Activated naive CD8-positive, alpha-beta T cell (primary cell): ENCODE measurements around the gene DNAI2.

ENCODE experiments used
- H3K27ac Mint-ChIP-seq: one replicate; pipeline ENCODE4 v1.8.0; 2021; ENCODE audit warnings: mixed read lengths
- H3K27me3 Mint-ChIP-seq: one replicate; pipeline ENCODE4 v1.8.0; 2021; ENCODE audit warnings: mixed read lengths
- H3K36me3 Mint-ChIP-seq: one replicate; pipeline ENCODE4 v1.8.0; 2021; ENCODE audit warnings: mixed read lengths
- H3K4me1 Mint-ChIP-seq: one replicate; pipeline ENCODE4 v1.8.0; 2021; ENCODE audit warnings: low read depth, mixed read lengths
- H3K4me3 Mint-ChIP-seq: one replicate; pipeline ENCODE4 v1.8.0; 2021; ENCODE audit warnings: mild to moderate bottlenecking, mixed read lengths
- H3K9me3 Mint-ChIP-seq: one replicate; pipeline ENCODE4 v1.8.0; 2021; ENCODE audit warnings: low read depth, mixed read lengths

DNAI2 gene

GRCh38 chr17:74240618-74241205 is 33.3 kb upstream of the DNAI2 start:
- Mint-ChIP-seq H3K9me3 (no peaks in the 10 kb centered on the region), H3K27ac (no peak overlapping the region), H3K4me1 (no peaks in the 10 kb centered on the region), H3K4me3 (no peak overlapping the region), H3K36me3 (no peaks in the 10 kb centered on the region), H3K27me3 (no peaks in the 10 kb centered on the region)

- H3K9me3 Mint-ChIP-seq = no peaks in the 10 kb centered on the region
- H3K4me1 Mint-ChIP-seq = no peaks in the 10 kb centered on the region
- no peak overlapping the region for H3K27ac Mint-ChIP-seq
- no peak overlapping the region for H3K4me3 Mint-ChIP-seq
- H3K36me3 Mint-ChIP-seq = peaks cover under 1% of the 10 kb centered on the region
- no peaks in the 10 kb centered on the region for H3K27me3 Mint-ChIP-seq
These were observed 32.6 kb upstream of the DNAI2 start for GRCh38 chr17:74241431-74241830.

- Mint-ChIP-seq H3K4me3 (no peak overlapping the region), H3K36me3 (peaks cover 3% of the 10 kb centered on the region), H3K27me3 (no peaks in the 10 kb centered on the region), H3K4me1 (no peaks in the 10 kb centered on the region), H3K9me3 (no peaks in the 10 kb centered on the region), H3K27ac (no peak overlapping the region)
These were observed 32.2 kb upstream of the DNAI2 start for GRCh38 chr17:74241847-74242246.

GRCh38 chr17:74243013-74243755 is 30.9 kb upstream of the DNAI2 start:
- Mint-ChIP-seq H3K27me3 (no peaks in the 10 kb centered on the region), H3K4me3 (no peak overlapping the region), H3K27ac (no peak overlapping the region), H3K4me1 (no peaks in the 10 kb centered on the region), H3K9me3 (no peaks in the 10 kb centered on the region), H3K36me3 (peaks cover 3% of the 10 kb centered on the region)

- Mint-ChIP-seq H3K9me3 (no peaks in the 10 kb centered on the region), H3K36me3 (peaks cover 3% of the 10 kb centered on the region), H3K27ac (no peak overlapping the region), H3K4me3 (no peak overlapping the region), H3K27me3 (no peaks in the 10 kb centered on the region), H3K4me1 (no peaks in the 10 kb centered on the region)
These were observed 29.9 kb upstream of the DNAI2 start for GRCh38 chr17:74244128-74244527.

- Mint-ChIP-seq H3K27ac (no peak overlapping the region), H3K36me3 (peaks cover 3% of the 10 kb centered on the region), H3K9me3 (no peaks in the 10 kb centered on the region), H3K27me3 (no peaks in the 10 kb centered on the region), H3K4me1 (no peaks in the 10 kb centered on the region), H3K4me3 (no peak overlapping the region)
These were observed 29.5 kb upstream of the DNAI2 start for GRCh38 chr17:74244548-74244947.

GRCh38 chr17:74245145-74245831 is 28.7 kb upstream of the DNAI2 start:
- Mint-ChIP-seq H3K4me3 (no peak overlapping the region), H3K9me3 (no peaks in the 10 kb centered on the region), H3K4me1 (no peaks in the 10 kb centered on the region), H3K27me3 (no peaks in the 10 kb centered on the region), H3K27ac (no peak overlapping the region), H3K36me3 (peaks cover 3% of the 10 kb centered on the region)

GRCh38 chr17:74245871-74246270 is 28.2 kb upstream of the DNAI2 start:
- no peak overlapping the region for H3K4me3 Mint-ChIP-seq
- H3K36me3 Mint-ChIP-seq = peaks cover 3% of the 10 kb centered on the region
- H3K4me1 Mint-ChIP-seq = no peaks in the 10 kb centered on the region
- no peak overlapping the region for H3K27ac Mint-ChIP-seq
- no peaks in the 10 kb centered on the region for H3K9me3 Mint-ChIP-seq
- H3K27me3 Mint-ChIP-seq = no peaks in the 10 kb centered on the region

GRCh38 chr17:74249590-74250270 is 24.3 kb upstream of the DNAI2 start:
- Mint-ChIP-seq H3K36me3 (peaks cover 5% of the 10 kb centered on the region), H3K27ac (no peak overlapping the region), H3K27me3 (no peaks in the 10 kb centered on the region), H3K9me3 (no peaks in the 10 kb centered on the region), H3K4me3 (no peak overlapping the region), H3K4me1 (no peaks in the 10 kb centered on the region)

- H3K9me3 Mint-ChIP-seq = no peaks in the 10 kb centered on the region
- no peaks in the 10 kb centered on the region for H3K4me1 Mint-ChIP-seq
- no peak overlapping the region for H3K27ac Mint-ChIP-seq
- H3K27me3 Mint-ChIP-seq = no peaks in the 10 kb centered on the region
- no peak overlapping the region for H3K4me3 Mint-ChIP-seq
- peaks cover 5% of the 10 kb centered on the region for H3K36me3 Mint-ChIP-seq
These were observed 23.6 kb upstream of the DNAI2 start for GRCh38 chr17:74250324-74250995.

GRCh38 chr17:74251051-74251450 is 23.0 kb upstream of the DNAI2 start:
- H3K9me3 Mint-ChIP-seq = no peaks in the 10 kb centered on the region
- H3K27me3 Mint-ChIP-seq = no peaks in the 10 kb centered on the region
- H3K4me3 Mint-ChIP-seq = no peak overlapping the region
- H3K36me3 Mint-ChIP-seq = peaks cover 5% of the 10 kb centered on the region
- H3K27ac Mint-ChIP-seq = no peak overlapping the region
- no peaks in the 10 kb centered on the region for H3K4me1 Mint-ChIP-seq

- Mint-ChIP-seq H3K4me1 (no peaks in the 10 kb centered on the region), H3K27me3 (no peaks in the 10 kb centered on the region), H3K27ac (no peak overlapping the region), H3K9me3 (no peaks in the 10 kb centered on the region), H3K4me3 (no peak overlapping the region), H3K36me3 (peaks cover 3% of the 10 kb centered on the region)
These were observed 22.5 kb upstream of the DNAI2 start for GRCh38 chr17:74251569-74251968.

- Mint-ChIP-seq H3K27ac (no peak overlapping the region), H3K9me3 (no peaks in the 10 kb centered on the region)
These were observed 21.8 kb upstream of the DNAI2 start for GRCh38 chr17:74252211-74252610.

GRCh38 chr17:74253036-74253435 is 21.0 kb upstream of the DNAI2 start:
- H3K36me3 Mint-ChIP-seq = peaks cover 2% of the 10 kb centered on the region
- H3K4me3 Mint-ChIP-seq = no peak overlapping the region
- H3K27ac Mint-ChIP-seq = no peak overlapping the region
- H3K27me3 Mint-ChIP-seq = no peaks in the 10 kb centered on the region
- no peaks in the 10 kb centered on the region for H3K4me1 Mint-ChIP-seq
- H3K9me3 Mint-ChIP-seq = no peaks in the 10 kb centered on the region

More at GRCh38 chr17:74252211-74252610, 21.8 kb upstream of the DNAI2 start:
- Mint-ChIP-seq H3K4me3 (no peak overlapping the region), H3K27me3 (no peaks in the 10 kb centered on the region), H3K36me3 (peaks cover 2% of the 10 kb centered on the region), H3K4me1 (no peaks in the 10 kb centered on the region)
